ENCODE measurements around the gene PPM1M. TPM values are rescaled to one million over a fixed set of nuclear protein-coding genes. Genes with fewer than 3 reads are reported as not detected.

The PPM1M gene
- total and polyA plus RNA-seq, 4 donors: 18.2 to 53.6 (median 35.0) TPM

GRCh38 chr3:52221141-52221562 is 24.4 kb upstream of the PPM1M start:
- H3K9me3 ChIP-seq (ENCODE audit: control insufficient read depth in 4 of 4, insufficient read depth in 3 of 4, low read length in 3 of 4): no peaks in the 10 kb centered on the region
- peaks cover 6 to 37% (median 24%) of the 10 kb centered on the region in 5 donors for H3K4me1 ChIP-seq (ENCODE audit: control insufficient read depth in 5 of 5, insufficient read depth in 5 of 5, low read length in 5 of 5)
- DNase-seq (no peak), ATAC-seq (ENCODE audit: insufficient read depth, low FRiP score) (no peak)
- 94% methylated on average over 27 of the region's 27 CpGs for WGBS, 2 donors
- no peaks in the 10 kb centered on the region for H3K27me3 ChIP-seq (ENCODE audit: control insufficient read depth in 3 of 3, insufficient read depth in 3 of 3, low read length in 2 of 3)
- no peak for TF ChIP-seq CTCF (IDR thresholded peaks at IDR 0.05; ENCODE audit: control extremely low read depth, extremely low read depth)
- H3K4me3 ChIP-seq: no peak overlapping the region
- no peaks in the 10 kb centered on the region for H3K36me3 ChIP-seq (ENCODE audit: control insufficient read depth in 4 of 4, insufficient read depth in 4 of 4, low read length in 4 of 4)
- peak overlapping the region in 1 of 2 donors; percentile 13 for H3K27ac ChIP-seq (ENCODE audit: low read depth in 1 of 2, low read length in 1 of 2)
- no peak overlapping the region for H3K9ac ChIP-seq (ENCODE audit: insufficient read depth in 1 of 2, low read length in 2 of 2)

- Histone ChIP-seq H3K9me3 (ENCODE audit: control insufficient read depth in 4 of 4, insufficient read depth in 3 of 4, low read length in 3 of 4) (no peaks in the 10 kb centered on the region), H3K4me3 (no peak overlapping the region), H3K4me1 (ENCODE audit: control insufficient read depth in 5 of 5, insufficient read depth in 5 of 5, low read length in 5 of 5) (peaks cover 2 to 32% (median 21%) of the 10 kb centered on the region in 5 donors), H3K36me3 (ENCODE audit: control insufficient read depth in 4 of 4, insufficient read depth in 4 of 4, low read length in 4 of 4) (no peaks in the 10 kb centered on the region), H3K27ac (ENCODE audit: low read depth in 1 of 2, low read length in 1 of 2) (no peak overlapping the region), H3K27me3 (ENCODE audit: control insufficient read depth in 3 of 3, insufficient read depth in 3 of 3, low read length in 2 of 3) (no peaks in the 10 kb centered on the region), H3K9ac (ENCODE audit: insufficient read depth in 1 of 2, low read length in 2 of 2) (no peak overlapping the region)
- WGBS, 2 donors: 81 to 85% methylated on average over 34 of the region's 34 CpGs
- DNase-seq: peak in 2 of 3 donors; percentile 38 to 62
- TF ChIP-seq CTCF (IDR thresholded peaks at IDR 0.05; ENCODE audit: control extremely low read depth, extremely low read depth): no peak
- ATAC-seq (ENCODE audit: insufficient read depth, low FRiP score): no peak
Observed at GRCh38 chr3:52221563-52222318, 23.8 kb upstream of the PPM1M start.

GRCh38 chr3:52222319-52223221 is 23.0 kb upstream of the PPM1M start:
- Histone ChIP-seq H3K4me3 (no peak overlapping the region), H3K36me3 (ENCODE audit: control insufficient read depth in 4 of 4, insufficient read depth in 4 of 4, low read length in 4 of 4) (peaks cover 0 to 1% (median 0%) of the 10 kb centered on the region in 4 donors), H3K9ac (ENCODE audit: insufficient read depth in 1 of 2, low read length in 2 of 2) (no peak overlapping the region), H3K27ac (ENCODE audit: low read depth in 1 of 2, low read length in 1 of 2) (no peak overlapping the region), H3K9me3 (ENCODE audit: control insufficient read depth in 4 of 4, insufficient read depth in 3 of 4, low read length in 3 of 4) (no peaks in the 10 kb centered on the region), H3K4me1 (ENCODE audit: control insufficient read depth in 5 of 5, insufficient read depth in 5 of 5, low read length in 5 of 5) (peaks cover 0 to 29% (median 18%) of the 10 kb centered on the region in 5 donors), H3K27me3 (ENCODE audit: control insufficient read depth in 3 of 3, insufficient read depth in 3 of 3, low read length in 2 of 3) (no peaks in the 10 kb centered on the region)
- DNase-seq (no peak), ATAC-seq (ENCODE audit: insufficient read depth, low FRiP score) (no peak)
- TF ChIP-seq CTCF (IDR thresholded peaks at IDR 0.05; ENCODE audit: control extremely low read depth, extremely low read depth): no peak
- WGBS, 2 donors: 91 to 94% methylated on average over 41 of the region's 41 CpGs
